GM21619 (cell line): ENCODE data around the gene MX1.

Experiments used
- ATAC-seq: cut with Tn5 transposase; IDR thresholded peaks from one replicate; pipeline ENCODE4 v1.9.1; 2021; ENCODE audit not compliant: unreplicated experiment

MX1 gene

DNA sequence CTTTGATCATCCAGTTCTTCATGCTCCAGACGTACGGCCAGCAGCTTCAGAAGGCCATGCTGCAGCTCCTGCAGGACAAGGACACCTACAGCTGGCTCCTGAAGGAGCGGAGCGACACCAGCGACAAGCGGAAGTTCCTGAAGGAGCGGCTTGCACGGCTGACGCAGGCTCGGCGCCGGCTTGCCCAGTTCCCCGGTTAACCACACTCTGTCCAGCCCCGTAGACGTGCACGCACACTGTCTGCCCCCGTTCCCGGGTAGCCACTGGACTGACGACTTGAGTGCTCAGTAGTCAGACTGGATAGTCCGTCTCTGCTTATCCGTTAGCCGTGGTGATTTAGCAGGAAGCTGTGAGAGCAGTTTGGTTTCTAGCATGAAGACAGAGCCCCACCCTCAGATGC lies 32.5 kb downstream of the MX1 start:
- ATAC-seq: no peak

DNA sequence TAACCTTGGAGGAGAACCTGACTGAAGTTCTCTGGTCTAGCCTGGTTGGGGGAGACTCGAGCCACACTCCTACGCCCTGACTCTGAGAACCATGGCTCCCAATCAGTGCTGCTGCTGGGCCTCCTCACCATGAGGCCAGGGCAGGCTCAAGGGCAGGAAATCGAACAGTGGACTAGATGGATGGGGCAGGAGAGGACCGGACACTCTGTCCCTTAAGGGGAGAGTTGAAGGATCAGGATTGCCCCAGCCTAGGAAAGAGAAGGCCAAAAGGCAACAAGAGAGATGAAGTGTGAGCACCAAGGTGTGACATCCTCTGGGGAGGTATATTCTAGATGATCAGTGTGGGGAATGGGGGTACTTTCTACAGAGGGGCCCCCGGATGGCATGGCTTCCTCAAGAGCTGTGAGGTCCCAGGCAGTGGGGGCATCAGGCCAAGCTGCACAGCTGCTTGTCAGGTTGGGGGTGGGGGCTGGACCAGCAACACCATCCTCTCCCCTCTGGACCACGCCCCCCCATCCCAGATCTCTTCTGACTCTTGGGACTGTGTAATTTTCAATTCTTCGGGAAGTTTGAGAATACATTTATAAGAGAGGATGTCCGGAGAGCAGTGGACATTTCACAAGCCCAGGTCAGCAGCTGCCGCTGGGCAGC lies 34.0 kb downstream of the MX1 start:
- ATAC-seq: no peak

DNA sequence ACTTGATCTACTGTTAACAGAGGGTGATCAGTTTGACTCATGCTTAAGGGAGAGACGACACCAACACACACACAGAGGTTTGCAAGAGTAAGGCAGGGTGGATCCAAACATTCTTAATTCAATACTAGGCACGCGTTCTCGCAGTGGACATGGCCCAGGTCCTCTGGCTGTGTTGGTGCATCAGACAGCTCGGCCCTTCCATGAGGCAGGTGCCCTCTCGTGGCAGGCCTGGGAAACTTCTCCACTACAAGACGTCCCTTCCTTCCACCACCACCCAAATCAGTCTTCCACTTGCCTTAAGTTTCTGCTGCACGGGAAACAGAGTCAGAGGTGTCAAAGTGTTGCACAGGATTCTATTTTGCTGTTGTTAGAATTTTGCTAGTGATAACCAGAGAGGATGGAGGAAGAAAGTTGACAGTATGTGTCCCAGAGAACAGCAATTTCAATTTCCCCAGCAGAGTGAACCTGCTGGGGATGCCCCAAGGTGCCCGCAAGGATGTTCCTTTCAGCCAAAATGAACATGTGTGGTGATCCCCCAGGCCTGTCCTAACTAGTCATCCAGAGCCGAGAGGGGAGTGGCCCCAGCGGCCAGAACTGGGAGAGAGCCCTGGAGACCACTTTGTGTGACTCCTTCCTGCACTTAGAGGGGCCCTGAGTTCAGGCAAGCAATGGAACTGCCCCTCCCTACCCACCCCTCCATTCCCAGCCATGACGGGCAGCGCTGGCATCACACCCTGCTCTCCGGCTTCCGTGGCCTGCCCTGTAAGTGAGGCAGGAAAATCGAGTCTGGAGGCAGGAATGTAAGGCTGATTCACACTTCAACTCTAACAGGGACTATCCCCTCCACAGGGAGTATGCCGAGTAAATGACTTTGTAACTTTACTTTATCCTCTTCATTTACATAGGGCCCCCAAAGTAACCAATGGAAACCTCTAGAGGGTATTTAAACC lies 34.8 kb downstream of the MX1 start:
- ATAC-seq: no peak

DNA sequence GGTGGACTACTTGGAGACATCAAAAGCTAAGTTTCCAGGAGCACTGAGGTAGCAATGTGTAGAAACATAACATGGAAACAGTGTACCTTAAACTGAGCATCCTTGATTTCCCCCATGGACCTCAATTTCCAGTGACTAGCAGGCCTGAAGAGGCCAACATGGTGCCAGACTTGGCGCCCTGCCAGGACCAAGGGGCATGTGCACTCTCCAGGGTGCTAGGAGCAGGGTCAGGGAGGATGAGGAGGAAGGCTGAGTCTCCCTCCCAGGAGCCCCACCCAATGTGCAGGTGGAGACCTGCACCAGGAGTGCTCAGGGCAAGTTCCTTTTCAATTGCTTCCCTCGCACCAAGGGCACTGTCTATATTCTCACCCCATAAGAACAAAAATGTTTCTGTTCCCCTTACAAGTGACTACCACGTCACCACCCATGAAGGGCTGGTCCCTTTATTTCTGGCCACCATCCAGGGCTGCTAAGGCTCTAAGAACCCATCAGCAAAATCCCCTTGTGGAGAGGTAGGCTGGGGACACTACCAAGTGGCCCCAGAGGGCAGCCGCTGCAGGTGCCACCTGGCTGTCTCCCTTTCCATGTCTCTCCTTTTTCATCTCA lies 39.2 kb downstream of the MX1 start:
- no peak for ATAC-seq

DNA sequence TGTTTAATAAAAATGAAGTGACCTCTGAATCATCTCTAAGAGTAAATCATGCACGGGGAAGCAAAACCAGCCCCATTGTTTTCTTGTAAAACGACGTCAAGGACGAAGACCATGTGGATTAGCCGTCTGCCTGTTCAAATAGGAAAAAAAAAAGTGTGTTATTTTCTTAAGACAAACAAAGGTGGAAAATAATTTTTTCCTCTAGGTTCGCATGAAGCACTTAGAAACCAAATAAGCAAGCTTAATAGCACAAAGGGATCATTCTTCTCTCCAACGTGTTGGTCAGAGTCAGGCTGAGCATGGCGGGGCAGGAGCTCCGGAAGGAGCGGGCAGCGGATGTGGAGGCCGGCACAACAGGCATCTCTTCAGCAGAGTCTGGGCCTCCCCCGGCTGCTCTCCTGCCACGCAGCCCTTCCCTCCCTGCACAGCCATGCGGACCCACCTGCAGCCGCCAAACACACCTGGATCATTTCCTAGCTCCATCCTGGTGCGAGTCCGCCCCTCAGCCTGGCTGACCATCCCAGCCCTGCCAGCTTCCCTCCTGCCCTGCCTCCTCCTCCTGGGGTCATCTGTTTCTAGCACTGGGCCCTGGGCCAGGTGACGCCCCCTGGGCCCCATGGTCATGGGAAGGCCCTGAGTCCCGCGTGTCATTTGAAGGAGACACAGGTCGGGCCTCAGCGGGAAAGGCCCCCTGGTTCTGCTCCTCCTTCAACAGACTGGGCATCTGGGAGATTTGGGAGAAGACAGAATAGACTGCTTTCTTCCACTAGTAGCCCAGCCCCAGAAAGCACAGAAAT lies 40.2 kb downstream of the MX1 start:
- ATAC-seq: no peak

DNA sequence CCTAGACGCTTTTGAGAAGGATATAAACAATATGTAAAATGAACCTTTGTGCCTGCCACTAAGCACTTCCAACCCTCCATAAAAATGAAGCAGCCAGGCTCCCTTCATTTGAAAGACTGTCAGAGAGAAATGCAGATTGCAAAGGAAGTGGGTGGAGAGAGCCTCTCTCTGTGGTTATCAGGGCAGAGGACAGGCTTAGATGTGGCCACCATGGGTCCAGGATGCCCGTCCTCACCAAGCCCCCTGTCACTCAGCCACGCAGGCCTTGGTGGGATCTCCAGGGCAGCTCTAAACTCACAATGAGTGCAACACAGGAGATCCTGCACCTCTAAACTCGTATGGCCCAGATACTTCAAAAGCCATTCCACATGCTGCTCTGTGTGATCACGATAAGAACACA lies 44.0 kb downstream of the MX1 start:
- no peak for ATAC-seq

DNA sequence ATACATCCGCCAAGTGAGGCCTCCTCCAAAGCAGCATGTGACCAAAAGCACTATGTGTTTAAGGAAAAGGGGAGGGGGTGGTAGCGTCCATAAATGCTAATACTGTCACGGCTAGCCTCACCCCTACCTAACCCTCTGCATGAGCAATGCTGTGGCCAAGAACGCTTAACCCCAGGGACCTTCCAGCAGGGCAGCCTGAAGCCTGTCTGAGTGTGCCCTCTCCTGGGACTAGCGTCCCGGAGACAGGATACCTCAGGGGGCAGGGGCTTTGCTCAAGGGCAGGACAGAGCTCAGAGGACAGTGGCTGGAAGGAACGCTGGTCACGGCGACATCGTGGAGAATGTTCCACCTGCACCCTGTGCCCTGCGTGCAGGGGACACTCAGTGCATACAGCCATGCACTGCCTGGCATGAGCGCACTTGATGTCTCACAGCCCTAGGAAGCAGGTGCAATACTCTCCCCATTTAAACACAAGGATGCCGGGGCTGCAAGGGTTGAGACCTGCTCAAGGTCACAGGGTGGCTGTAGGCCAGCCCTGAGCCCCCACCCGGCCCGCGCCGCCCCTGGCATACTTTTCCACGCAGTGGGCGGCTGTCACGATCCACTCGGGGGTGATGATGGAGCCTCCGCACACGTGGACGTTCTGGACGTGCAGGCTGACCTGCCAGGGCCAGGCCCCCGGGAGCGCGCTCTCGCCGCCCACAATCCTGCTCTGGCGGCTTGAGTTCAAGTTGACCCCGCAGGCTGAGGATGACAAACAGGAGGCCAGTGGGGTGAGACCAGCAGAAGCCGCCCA lies 46.9 kb downstream of the MX1 start:
- ATAC-seq: no peak

DNA sequence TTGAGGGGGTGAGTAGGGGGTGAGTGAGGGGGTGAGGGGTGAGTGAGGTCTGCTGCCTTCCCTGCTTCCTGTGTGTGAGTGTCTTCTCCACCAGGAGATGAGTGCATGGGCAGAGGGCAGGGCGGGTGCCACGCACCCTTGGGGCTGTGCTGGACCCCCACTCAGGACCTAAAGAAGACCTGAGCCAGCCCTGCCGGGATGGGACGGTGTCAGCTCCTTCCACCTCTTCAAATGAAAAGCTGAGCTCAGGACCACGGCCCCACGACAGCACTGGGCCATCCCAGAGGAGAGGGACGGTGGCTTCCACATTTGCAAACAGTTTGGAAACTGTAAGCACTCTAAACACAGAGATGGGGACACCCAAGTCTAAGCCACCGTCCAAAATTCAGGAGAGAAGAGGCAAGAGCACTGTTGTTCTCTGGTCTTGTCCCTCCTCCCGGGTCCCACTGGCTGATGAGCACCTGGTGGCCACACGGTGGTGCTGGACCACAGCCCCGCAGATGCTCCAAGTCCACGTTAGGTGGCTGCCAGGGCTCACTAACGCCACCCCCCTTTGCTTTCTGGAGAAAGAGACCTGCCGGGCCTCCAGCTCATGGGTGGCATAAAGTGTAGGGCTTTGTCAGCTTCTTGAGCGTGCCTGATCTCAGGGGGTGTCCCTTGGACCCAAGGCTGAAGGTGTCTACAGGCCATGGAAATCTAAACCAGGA lies 49.8 kb downstream of the MX1 start:
- ATAC-seq: no peak

DNA sequence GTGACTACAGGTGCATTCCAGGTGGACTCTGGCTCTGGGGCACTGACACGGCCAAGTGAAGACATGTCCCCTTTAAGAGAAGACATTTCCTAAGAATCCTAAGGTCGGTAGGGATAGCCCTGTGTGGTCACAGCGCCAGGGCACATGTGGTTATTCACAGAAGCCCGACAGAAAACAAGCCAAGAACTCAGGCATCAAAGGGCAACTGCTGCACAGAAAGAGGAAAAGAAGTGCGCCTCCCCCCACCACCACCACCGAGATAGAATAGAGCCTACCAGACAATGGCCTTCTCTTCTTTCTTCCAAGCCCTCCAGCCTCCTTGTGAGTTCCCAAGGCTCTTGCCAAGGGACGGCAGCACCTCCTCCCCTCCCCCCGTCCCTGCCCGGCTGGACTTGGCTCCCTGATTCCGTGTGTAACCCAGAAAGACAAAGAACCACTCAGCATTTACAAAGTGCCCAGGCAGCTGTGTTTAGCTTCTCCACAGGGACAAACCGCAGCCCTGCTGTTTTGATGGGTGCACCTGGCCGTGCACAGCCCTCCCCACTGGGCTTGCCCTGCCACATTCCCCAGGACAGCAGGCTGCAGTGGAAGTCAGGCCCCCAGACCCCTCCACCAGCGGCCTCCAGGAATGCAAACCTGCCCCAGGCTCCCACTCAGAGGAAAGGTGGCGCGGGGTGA lies 51.7 kb downstream of the MX1 start:
- ATAC-seq: no peak

DNA sequence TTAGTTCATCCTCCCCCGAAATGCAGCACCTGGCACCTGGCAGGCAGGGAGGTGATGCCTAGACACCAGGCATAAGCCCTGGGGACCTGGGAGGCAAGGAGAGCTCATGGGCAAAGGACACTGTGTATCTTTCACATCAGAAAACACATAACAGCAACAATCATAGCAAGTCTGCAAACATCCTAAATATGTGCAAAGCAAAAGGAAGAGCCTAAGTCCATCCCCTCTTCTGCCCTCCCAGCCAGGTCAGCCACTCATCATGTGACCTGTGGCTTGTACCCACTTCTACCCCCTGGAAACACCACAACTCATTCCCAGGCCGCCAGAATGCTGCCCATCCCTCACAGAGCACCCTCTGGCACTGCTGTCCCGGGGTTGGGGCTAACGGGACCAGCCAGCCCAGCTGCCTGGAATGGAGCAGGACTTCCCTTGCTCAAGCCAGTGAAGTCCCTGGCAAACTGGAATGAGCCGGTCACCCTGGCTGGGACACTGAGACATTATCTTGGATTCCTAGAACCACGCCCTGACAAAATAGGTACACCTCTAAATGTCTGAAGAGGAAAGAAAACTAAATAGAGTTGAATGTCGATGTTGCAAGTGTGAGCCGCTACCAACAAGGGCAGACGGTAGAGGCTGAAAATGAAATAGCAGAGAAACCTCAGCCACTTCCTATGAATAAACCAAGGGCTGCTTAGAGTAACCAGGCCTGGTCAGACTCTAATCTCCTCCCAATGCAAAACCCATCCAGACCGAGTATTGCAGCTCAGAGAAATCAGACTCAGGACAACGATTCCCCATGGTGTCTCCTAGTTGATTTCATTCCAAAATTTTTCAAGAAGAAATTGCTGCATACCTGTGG lies 52.5 kb downstream of the MX1 start:
- ATAC-seq: no peak

DNA sequence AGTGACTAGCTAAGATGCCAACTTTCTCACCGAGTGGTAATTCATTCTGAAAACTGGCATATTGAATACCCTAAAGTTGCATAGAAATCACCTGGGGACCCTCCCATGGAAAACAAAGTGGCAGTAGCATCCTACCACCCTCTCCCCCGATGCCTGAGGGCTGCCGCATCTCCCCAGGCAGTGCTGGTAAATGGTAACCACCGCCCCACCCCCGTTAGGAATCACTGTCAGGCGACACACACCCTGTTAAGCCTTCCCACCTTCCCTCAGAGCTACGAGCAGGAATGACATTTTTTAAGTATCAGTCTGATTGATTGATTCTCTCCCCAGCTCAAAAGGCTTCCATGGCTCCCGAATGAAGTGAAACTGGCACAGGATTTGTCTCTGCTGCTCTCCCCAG lies 53.6 kb downstream of the MX1 start:
- no peak for ATAC-seq

DNA sequence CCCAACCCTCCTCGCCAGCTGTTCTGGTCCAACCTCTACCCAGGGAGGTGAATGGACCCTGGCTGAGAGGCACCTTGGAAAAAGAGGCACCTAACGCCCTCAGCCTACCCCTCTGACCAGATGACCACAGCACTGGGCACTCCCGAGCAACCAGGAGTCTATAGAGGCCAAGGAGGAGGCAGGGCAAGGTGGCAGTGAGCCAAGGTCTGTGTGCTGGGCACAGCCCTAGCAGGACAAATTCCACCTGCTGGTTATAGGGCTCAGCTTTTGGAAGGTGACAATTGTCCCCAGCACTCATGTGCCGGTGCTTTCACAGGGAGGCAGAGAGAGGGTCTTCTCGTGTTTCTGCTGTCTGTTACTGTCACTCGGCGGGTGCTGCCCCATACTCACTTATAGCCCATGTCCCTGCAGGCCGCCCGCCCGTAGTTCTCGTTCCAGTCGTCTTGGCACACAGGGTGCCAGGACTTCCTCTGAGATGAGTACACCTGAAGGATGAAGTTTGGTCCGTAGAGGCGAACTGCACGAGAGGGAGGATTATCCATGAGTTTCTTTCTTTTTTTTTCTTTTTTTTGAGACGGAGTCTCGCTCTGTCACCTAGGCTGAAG lies 54.1 kb downstream of the MX1 start:
- no peak for ATAC-seq

DNA sequence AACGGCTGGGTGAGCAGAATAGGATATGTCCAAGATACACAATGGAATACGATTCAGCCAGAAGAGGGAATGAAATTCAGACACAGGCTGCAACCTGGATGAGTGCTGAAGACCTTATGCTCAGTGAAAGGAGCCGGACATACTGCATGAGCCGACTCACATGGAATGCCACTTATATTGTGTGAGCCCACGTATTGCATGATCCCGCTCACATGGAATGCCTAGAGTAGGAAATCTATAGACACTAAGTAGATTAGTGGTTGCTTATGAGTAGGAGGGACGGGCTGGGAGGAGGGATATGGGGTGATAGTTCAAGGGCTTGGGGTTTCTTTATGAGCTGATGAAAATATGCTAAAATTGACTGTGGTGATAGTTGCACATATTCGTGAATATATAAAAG lies 55.2 kb downstream of the MX1 start:
- ATAC-seq: no peak

DNA sequence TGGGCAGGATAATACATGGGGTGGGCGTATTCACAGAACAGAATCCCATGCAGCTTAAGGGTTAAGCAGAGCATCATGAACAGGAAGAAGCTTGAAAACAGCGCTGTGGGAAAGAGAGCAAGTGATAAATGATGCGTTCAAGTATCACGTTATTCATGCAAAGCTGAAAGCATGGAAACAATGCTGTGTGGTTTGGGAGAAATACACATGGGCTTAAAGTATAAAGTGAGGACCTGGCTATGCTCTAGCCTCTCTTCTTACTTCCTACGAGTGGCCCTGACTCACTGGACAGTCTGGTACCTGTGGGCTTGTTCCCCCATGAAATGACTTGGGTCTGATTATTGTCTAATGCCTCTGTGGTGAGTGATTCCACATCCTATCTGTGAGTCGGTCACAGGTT lies 56.3 kb downstream of the MX1 start:
- ATAC-seq: no peak

DNA sequence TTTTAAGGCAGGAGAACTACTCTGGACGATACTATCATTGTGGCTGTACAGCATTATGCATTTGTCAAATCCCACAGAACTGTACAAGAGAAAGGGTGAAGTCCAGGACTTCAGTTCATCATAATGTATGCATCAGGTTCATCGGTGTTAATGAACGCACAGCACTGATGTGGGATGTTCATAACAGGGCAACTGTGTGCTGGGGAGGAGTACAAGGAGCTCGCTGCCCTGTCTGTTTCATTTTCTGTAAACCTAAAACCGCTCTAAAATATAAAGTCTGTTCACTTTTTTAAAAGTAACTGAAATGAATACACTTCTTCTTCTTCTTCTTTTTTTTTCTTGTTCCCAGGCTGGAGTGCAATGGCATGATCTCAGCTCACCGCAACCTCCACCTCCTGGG lies 56.9 kb downstream of the MX1 start:
- no peak for ATAC-seq

DNA sequence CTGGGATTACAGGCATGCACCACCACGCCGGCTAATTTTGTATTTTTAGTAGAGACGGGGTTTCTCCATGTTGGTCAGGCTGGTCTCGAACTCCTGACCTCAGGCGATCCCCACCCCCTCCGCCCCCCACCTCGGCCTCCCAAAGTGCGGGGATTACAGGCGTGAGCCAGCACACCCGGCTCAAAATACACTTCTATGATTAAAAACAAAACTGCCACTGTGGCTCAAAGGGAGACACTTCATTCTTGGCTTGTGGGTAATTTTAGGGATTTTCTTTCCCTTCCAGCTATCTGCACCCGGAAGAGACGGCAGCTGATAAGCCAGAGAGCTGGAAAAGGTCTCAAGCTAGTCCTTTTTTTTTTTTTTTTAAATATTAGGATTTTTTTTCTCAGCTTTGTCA lies 57.4 kb downstream of the MX1 start:
- no peak for ATAC-seq

DNA sequence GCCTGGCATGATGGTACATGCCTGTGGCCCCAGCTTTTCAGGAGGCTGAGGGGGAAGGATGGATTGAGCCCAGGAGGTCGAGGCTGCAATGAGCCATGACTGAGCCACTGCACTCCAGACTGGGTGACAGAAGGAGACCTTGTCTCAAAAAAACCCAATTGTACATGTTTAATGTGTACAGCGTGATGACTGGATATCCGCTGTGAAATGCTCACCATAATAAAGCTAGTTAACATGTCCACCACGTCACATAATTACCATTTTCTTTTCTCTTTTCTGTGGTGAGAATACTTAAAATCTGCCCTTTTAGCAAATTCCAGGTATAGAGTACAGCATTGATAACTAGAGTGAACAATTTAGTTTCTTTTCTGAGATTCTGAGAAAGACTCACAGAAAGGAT lies 57.9 kb downstream of the MX1 start:
- ATAC-seq: no peak

DNA sequence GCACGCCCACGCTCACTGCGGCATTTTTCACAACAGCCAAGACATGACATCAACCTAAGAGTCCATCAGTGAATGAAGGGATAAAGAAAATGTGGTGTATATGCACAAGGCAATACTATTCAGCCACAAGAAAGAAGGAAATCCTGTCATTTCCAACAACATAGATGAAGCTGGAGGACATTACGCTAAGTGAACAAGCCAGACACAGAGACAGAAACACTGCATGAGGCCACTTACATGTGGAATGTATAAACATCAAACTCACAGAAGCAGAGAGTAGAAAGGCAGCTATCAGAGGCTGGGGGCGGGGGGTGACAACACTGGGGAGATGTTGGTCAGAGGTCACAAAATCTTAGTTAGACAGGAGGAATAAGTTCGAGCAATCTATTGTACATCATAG lies 61.0 kb downstream of the MX1 start:
- ATAC-seq: no peak
